ENCODE data around the gene OR7A17. TPM values are rescaled to one million over a fixed set of nuclear protein-coding genes. Genes with fewer than 3 reads are reported as not detected.

OR7A17 gene
- total and polyA plus RNA-seq, 2 of the 8 experiments (the other 6 are each of a cell fraction or from before 2014, with no cell fraction given) = not detected

DNA sequence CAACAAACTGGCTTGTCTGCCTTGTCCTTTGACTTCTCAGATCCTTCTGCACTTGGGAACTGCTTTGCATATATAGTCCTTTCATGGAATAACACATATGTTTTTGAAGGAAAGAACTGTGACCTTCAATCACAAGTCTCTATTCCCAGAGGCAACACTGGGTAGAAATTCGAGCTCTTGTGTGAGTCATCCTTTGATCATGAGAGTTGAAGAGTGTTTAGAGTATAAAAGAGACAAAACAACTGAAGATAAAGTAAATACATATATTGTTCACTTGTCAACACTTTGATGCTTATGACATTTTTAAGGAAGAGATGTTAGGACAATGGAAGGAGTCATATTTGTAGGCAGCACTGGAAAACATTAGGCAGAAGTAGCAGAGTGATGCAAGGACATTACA lies 45.7 kb downstream of the OR7A17 start:
- no peak overlapping the region for H2BK12ac ChIP-seq (ENCODE audit: low read depth, low read length)
- H3K4me1 ChIP-seq (replicated peaks in 1 of 4; ENCODE audit: control insufficient read depth in 3 of 4, insufficient read depth in 4 of 4, low read length in 3 of 4) = no peaks in the 10 kb centered on the region
- H3K79me2 ChIP-seq (ENCODE audit: control insufficient read depth in 1 of 2, insufficient read depth in 2 of 2, low read length in 2 of 2) = no peaks in the 10 kb centered on the region
- H3K23me2 ChIP-seq (ENCODE audit: low read depth, low read length) = no peaks in the 10 kb centered on the region
- no peak overlapping the region for H4K8ac ChIP-seq (ENCODE audit: extremely low read depth, insufficient read depth, low read length)
- no peak overlapping the region for H3K14ac ChIP-seq (ENCODE audit: insufficient read length)
- TF ChIP-seq CHD2 (IDR thresholded peaks at IDR 0.05; ENCODE audit: low read length) (no peak), SIRT6 (IDR thresholded peaks at IDR 0.05; ENCODE audit: low read length) (no peak), CBX5 (IDR thresholded peaks at IDR 0.05; ENCODE audit: low read depth, low read length) (no peak), EGR1 (IDR thresholded peaks at IDR 0.05; ENCODE audit: borderline replicate concordance, low read depth, low read length) (no peak), HDAC2 (IDR thresholded peaks at IDR 0.05; ENCODE audit: borderline replicate concordance in 1 of 2, low read depth in 2 of 2, low read length in 2 of 2) (no peak), POLR2AphosphoS5 (IDR thresholded peaks at IDR 0.05; ENCODE audit: low read depth, low read length) (no peak), RFX5 (IDR thresholded peaks at IDR 0.05; ENCODE audit: borderline replicate concordance, low read depth, low read length) (no peak), PHF8 (conservative IDR thresholded peaks at IDR 0.05; ENCODE audit: low read depth, low read length) (no peak), CHD1 (IDR thresholded peaks at IDR 0.05; ENCODE audit: low read depth, low read length) (no peak), TAF7 (optimal IDR thresholded peaks at IDR 0.05; ENCODE audit: borderline replicate concordance, low read depth, low read length) (no peak), BACH1 (IDR thresholded peaks at IDR 0.05; ENCODE audit: low read length) (no peak), CBX8 (IDR thresholded peaks at IDR 0.05; ENCODE audit: borderline replicate concordance, low read depth, low read length) (no peak), BCL11A (IDR thresholded peaks at IDR 0.05; ENCODE audit: low read depth in 2 of 2, low read length in 2 of 2) (no peak), POLR2A (IDR thresholded peaks at IDR 0.05; ENCODE audit: control extremely low read depth in 1 of 2, low read depth in 2 of 2, low read length in 2 of 2) (no peak), SIX5 (IDR thresholded peaks at IDR 0.05; ENCODE audit: low read depth, low read length) (no peak), TCF12 (IDR thresholded peaks at IDR 0.05; ENCODE audit: low read depth, low read length) (no peak)
- H3K9ac ChIP-seq (replicated peaks in 1 of 4; ENCODE audit: extremely low read depth in 1 of 4, low read depth in 3 of 4, low read length in 3 of 4) = no peak overlapping the region
- no peak overlapping the region for H3K27ac ChIP-seq (ENCODE audit: low read depth, low read length)
- H3K23ac ChIP-seq (ENCODE audit: insufficient read length) = no peak overlapping the region
- H4K20me1 ChIP-seq (replicated peaks in 1 of 2; ENCODE audit: control insufficient read depth in 1 of 2, insufficient read depth in 2 of 2, low read length in 2 of 2) = no peaks in the 10 kb centered on the region
- H3K4me2 ChIP-seq (ENCODE audit: insufficient read depth in 1 of 2, low read depth in 2 of 2, low read length in 2 of 2) = no peak overlapping the region
- H2AFZ ChIP-seq (ENCODE audit: low read length) = no peak overlapping the region
- H2BK120ac ChIP-seq (replicated peaks; ENCODE audit: low read depth, low read length) = no peak overlapping the region
- H3K56ac ChIP-seq (replicated peaks; ENCODE audit: insufficient read length, low read depth, low read length) = no peak overlapping the region
- H3K36me3 ChIP-seq (ENCODE audit: control insufficient read depth in 2 of 4, insufficient read depth in 4 of 4, low read length in 3 of 4) = no peaks in the 10 kb centered on the region
- H4K91ac ChIP-seq (replicated peaks; ENCODE audit: insufficient read length, low read length) = no peak overlapping the region
- DNase-seq (ENCODE audit: low read depth in 1 of 2, low spot score in 2 of 2) = no peak
- H2BK15ac ChIP-seq (ENCODE audit: low read length) = no peak overlapping the region
- FAIRE-seq = no peak
- H2AK5ac ChIP-seq (ENCODE audit: low read depth, low read length) = no peak overlapping the region
- H3K79me1 ChIP-seq (ENCODE audit: low read depth, low read length) = no peaks in the 10 kb centered on the region
- H3K27me3 ChIP-seq (replicated peaks in 1 of 4; ENCODE audit: control insufficient read depth in 3 of 4, extremely low read depth in 1 of 4, insufficient read depth in 3 of 4, low read length in 3 of 4) = no peaks in the 10 kb centered on the region
- no peak overlapping the region for H2BK5ac ChIP-seq (ENCODE audit: low read depth, low read length)
- ChIA-PET CTCF (ENCODE audit: partially characterized antibody) (no interaction called here), POLR2A (ENCODE audit: partially characterized antibody) (no interaction called here)
- 43% methylated on average over 1 of the region's 1 CpG; no CpG with 5 or more reads in 1 of the 2 experiments for WGBS, 2 experiments (ENCODE audit: extremely low coverage in 1 of 2, insufficient coverage in 1 of 2, insufficient read length in 1 of 2, insufficient replicate concordance in 2 of 2, low coverage in 1 of 2, low lambda C conversion rate in 2 of 2, missing lambda C conversion rate in 1 of 2)
- H3K9me3 ChIP-seq (ENCODE audit: insufficient read depth in 2 of 2, low read depth in 1 of 2, low read length in 1 of 2) = peaks cover 64 to 68% of the 10 kb centered on the region in 2 experiments
- H3K4me3 ChIP-seq (ENCODE audit: extremely low read depth in 1 of 4, insufficient read depth in 2 of 4, low read depth in 3 of 4, low read length in 4 of 4) = no peak overlapping the region
- H2BK20ac ChIP-seq (ENCODE audit: low read length) = no peak overlapping the region
- no peak overlapping the region for H3K18ac ChIP-seq (ENCODE audit: extremely low read depth, low read length)
- H4K5ac ChIP-seq (ENCODE audit: insufficient read length, low read depth, low read length) = no peak overlapping the region
- no peak overlapping the region for H3K4ac ChIP-seq (replicated peaks; ENCODE audit: insufficient read length, low read depth, low read length)
